GM12872 (cell line): ENCODE results near the gene AFF3.

Source experiments
- TF ChIP-seq, protein P1 (sequence below): IDR thresholded peaks from 3 replicates; pipeline ENCODE4 v1.5.1; 2011; ENCODE audit warnings: low read depth, mild to moderate bottlenecking, low read length, moderate library complexity; ENCODE audit not compliant: insufficient read depth

Gene AFF3

DNA sequence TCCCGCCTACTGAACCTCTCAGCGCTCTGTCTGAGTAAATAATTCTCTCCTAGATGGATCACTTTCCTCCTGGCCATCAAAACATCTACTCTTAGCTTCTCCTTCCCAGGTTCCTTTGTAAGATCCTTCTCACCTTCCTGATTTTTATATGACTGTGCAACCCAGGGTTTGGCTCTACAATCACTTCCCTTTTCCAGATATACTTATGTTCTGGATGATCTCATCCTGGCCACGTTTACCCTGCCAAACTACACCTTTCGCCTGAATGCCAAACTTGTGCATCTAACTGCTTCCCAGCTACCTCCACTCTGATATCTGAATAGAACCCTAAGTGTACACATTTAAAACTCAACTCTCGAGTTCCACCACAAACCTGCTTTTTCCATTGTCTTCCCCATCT lies 362.1 kb downstream of the AFF3 start:
- TF ChIP-seq, protein P1, sequence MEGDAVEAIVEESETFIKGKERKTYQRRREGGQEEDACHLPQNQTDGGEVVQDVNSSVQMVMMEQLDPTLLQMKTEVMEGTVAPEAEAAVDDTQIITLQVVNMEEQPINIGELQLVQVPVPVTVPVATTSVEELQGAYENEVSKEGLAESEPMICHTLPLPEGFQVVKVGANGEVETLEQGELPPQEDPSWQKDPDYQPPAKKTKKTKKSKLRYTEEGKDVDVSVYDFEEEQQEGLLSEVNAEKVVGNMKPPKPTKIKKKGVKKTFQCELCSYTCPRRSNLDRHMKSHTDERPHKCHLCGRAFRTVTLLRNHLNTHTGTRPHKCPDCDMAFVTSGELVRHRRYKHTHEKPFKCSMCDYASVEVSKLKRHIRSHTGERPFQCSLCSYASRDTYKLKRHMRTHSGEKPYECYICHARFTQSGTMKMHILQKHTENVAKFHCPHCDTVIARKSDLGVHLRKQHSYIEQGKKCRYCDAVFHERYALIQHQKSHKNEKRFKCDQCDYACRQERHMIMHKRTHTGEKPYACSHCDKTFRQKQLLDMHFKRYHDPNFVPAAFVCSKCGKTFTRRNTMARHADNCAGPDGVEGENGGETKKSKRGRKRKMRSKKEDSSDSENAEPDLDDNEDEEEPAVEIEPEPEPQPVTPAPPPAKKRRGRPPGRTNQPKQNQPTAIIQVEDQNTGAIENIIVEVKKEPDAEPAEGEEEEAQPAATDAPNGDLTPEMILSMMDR = no peak

DNA sequence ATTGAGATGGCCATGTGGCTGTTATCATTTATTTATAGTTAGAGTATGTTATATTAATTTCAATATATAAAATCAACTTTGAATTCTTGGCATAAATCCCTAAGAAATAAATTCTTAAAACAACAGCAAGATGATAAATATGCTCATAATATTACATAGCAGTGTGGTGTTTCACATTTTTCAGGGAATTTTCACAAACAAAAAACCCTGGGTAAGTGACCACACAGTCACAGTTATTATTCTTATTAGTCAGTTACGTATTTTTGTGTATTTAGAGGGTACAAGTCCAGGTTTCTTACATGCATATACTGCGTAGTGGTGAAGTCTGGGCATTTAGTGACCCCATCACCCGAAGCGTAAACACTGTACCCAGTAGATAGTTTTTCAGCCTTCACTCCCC lies 363.1 kb downstream of the AFF3 start:
- TF ChIP-seq, protein P1 = no peak

DNA sequence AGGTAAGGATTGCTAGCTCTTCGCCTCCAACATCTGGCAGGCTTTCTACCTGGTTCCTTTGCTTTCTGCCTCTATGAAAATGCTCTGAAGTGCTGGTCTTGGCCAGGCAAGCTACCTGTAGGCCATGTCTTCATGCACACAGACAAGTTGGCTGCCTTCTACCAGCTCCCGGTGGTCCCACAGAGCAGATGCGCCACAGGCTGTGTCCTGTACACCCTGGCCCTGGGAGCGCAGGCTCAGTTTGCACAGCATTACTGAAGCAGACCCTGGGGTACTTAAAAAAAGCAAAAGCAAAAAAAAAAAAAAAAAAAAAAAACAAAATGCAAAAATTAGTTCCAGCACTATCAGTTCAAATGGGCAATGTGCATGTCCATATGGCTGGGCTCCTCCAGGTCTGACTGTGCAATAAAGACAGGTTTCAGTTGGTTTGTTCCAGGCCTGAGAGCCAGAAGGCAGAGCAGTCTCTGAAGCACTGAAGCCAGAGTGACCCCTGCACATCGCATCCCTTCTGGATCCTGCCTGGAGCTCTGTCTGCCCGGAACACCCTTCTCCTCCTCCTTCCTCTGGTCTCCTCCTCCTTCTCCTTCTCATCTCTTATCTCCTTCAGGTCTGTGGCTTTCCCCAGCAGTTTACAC lies 364.6 kb downstream of the AFF3 start:
- TF ChIP-seq, protein P1 = no peak

GRCh38 chr2:99776906-99777646 lies 365.3 kb downstream of the AFF3 start:
- TF ChIP-seq, protein P1 = no peak

- TF ChIP-seq, protein P1 = no peak
Measured at GRCh38 chr2:99776206-99776905, 366.0 kb downstream of the AFF3 start.

DNA sequence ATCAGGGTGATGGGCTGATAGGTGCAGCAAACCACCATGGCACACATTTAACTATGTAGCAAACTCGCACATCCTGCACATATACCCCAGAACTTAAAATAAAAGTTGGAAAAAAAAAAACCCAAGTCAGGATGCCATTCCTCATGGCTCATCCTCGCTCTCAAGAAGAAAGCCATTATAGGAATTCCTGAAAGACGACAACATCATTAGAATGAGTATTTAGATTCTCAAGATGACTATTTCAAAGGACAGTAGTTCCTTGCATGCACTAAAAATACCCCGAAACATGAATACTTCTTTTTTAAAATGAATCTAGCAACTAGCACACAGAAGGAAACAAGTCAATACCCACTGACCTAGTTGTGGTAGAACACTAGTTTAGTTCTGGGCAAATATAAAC lies 366.8 kb downstream of the AFF3 start:
- TF ChIP-seq, protein P1 = no peak

GRCh38 chr2:99772591-99773331 lies 369.6 kb downstream of the AFF3 start:
- TF ChIP-seq, protein P1 = no peak
